GM21381 (cell line): ENCODE measurements around the gene TNIK.

Experiments used
- ATAC-seq: cut with Tn5 transposase; IDR thresholded peaks from one replicate; pipeline ENCODE4 v1.9.1; 2021; ENCODE audit warnings: mild to moderate bottlenecking, moderate library complexity; ENCODE audit not compliant: unreplicated experiment

The TNIK gene

GRCh38 chr3:171366043-171366442, 94.2 kb downstream of the TNIK start:
- ATAC-seq = no peak

DNA sequence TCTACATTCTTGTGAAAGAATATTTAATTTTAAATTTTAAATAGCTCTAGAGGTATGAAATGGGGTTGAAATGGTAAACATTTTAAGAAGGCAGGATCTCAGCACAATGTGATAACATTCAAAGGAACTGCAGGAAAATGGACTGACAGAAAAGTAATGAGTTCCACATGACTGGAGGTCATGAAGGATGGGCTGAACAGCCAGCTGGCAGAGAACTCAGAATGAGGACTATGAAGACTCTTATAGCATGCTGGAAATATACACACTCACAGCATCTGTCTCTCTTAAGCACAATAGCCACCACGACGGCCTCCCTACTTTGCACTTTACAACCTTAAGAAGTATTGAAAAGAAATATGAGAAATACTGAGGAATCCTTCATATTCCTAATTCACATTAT, 94.7 kb downstream of the TNIK start:
- no peak for ATAC-seq

DNA sequence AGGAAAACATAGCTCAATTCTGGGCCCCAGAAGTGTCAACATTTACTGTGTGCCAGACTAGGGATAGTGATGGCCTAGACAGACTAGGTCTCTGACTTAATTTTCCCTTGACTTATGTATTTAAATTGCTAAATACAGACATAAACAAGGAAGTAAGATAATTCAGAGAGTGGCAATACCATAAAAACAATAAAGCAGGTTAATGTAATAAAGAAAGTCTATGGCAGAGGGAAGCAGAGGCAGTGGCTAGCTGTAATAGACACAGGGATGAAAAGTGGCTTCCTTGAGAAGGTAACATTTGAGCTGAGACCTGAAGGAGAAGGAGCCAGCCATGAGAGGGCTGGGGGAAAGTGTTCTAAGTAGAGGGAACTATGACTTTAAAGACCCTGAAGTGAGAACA, 95.7 kb downstream of the TNIK start:
- ATAC-seq = no peak

GRCh38 chr3:171363202-171363601, 97.0 kb downstream of the TNIK start:
- ATAC-seq = no peak

GRCh38 chr3:171362575-171362974, 97.6 kb downstream of the TNIK start:
- no peak for ATAC-seq

DNA sequence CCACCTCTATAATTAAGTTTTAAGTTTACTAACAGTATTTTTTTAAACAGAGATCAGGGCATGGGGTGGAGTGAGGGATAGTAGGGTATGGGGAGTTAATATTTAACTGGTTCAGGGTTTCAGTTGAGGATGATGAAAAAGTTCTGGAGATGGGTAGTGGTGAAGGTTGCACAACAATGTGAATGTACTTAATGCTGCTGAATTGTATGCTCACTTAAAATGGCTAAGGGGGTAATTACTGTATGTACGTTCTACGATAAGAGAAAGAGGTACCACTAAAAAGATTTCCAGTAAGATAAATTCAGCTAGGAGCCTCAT, 101.4 kb downstream of the TNIK start:
- ATAC-seq = no peak

DNA sequence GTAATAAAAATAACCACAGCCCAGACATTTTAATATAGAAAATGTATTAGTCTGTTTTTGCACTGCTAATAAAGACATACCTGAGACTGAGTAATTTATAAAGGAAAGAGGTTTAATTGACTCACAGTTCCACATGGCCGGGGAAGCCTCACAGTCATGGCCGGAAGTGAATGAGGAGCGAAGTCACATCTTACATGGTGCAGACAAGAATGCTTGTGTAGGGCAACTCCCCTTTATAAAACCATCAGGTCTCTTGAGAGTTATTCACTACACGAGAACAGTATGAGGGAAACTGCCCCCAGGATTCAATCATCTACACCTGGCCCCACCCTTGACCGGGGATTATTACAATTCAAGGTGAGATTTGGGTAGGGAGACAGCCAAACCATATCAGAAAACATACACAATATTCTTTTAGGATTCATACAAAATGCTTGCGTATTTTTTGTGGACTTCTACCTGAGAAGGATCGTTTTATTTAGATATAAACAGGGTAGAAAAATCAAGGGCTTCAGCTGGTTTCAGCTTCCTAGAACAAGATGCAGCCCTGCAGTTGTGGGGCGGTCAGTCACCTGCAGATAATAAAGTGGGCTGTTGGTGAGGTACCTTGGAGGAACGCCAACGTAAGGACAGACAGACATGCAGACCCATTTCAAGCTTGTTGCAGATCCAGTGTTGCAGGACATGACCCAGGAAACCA, 101.9 kb downstream of the TNIK start:
- ATAC-seq = no peak

- ATAC-seq = no peak
Measured at GRCh38 chr3:171357721-171358120, 102.5 kb downstream of the TNIK start.

DNA sequence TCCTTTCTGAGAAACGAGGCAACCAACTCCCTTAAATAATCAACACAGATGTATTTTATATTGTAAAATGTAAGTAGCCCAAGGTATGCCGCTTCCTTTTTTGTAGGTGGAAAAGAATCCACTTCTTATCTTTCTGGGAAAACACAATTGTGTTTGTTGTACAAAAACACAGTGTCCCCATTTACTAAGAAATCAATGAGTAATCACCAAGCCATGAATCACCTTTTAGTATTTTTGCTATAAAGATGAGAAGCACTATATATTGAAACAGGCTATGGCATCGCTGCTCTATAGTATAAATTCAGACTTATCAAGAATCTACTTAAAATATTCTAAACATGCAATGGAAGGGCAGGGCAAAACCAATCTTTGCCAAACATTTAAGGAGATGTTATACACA, 104.0 kb downstream of the TNIK start:
- ATAC-seq = no peak

DNA sequence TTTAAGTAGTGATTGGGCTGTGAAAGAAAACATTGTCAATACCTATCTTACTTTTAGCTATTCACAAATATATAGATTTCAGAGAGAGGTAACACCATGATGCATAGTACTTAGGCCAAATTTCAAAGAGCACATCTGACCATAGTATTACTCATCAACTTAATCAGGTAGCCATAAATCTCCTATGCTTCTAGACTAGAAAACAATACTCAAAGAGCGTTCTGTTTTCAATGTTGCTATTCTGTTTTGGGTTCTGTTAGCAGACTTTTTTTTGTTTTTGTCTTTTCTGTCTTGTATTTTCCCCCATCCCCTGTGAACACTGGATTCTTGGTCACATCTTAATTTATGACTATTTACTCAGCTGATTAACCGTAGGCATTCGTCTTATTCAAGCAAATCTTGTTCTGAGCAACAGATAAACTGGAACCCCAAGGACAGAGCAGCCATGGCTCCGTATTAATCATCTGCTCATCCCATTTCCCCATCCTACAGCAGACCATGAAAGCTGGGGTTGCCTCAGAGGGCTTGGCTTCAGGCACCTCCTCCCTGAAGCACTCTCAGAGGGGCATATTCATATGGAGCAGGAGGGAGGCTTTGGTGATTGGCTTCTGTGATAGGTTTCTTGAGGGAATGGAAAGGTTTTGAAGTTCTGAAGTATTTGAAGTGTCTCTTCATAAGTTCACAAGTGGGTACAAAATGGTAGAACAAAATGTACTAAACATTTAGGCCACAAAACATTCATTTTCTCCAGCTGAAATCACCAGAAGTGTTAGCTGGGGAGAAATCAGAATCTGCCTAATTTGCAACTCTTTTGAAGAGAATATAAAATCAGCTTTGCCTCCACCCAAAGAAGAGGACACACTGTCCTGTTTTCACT, 105.3 kb downstream of the TNIK start:
- no peak for ATAC-seq

GRCh38 chr3:171354049-171354705, 106.0 kb downstream of the TNIK start:
- ATAC-seq = no peak

- ATAC-seq = no peak
Measured at GRCh38 chr3:171353423-171353822, 106.8 kb downstream of the TNIK start.

- no peak for ATAC-seq
Measured at GRCh38 chr3:171352387-171352935, 107.7 kb downstream of the TNIK start.

GRCh38 chr3:171351676-171352075, 108.5 kb downstream of the TNIK start:
- no peak for ATAC-seq

GRCh38 chr3:171350364-171350763, 109.8 kb downstream of the TNIK start:
- no peak for ATAC-seq

DNA sequence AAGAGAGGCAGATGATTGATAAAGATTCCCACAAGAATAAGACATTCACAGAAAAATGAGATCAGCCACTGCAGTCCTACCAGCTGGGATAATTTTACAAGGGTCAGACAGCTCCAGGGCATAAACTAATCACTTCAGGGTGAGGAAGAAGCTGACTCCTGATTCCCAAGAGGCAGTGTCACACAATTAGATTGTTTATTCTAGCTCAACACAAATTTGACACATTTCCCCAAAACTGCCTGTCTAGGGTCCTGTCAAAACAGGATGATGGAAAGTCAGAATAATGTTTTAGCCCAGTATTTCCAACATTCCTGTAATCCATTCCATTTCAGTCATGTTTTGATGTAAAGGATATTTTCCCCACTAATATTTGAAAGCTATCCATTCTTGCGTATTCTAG, 110.8 kb downstream of the TNIK start:
- ATAC-seq = no peak

GRCh38 chr3:171348121-171348520, 112.1 kb downstream of the TNIK start:
- ATAC-seq = peak; percentile 10

- ATAC-seq = peak; percentile 57
Measured at GRCh38 chr3:171347301-171348039, 112.7 kb downstream of the TNIK start.

DNA sequence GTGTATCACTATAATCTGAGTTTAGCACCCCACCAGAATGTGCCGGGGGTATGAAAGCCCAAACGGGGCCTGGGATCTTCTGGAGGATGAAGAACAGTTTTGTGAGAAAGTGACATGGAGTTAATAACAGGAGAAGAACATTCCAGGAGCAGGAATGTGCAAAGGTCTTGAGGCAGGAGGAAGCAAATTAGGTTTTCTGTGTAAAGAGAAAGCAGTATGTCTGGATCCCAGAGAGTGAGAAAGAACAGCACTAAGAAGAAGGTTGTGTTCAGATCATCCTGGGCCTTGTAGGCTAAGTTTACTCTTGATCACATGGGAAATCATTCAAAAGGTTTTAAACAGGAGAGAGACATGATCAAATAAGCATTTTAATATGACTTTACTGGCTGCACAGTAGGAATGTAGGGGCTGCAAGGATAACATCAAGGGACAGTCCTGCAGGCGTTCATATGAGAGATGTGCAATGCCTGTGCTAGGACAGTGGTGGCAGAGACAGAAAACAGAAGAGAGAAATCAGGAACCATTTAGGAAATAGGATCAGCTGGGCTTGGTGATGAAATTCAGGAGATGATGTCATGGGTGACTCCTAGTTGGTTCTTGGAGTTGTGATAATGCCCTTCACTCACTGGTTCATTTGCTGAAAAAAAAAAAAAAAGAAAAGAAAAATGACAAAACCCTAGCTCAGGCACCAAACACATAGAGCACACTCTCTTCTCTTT, 113.5 kb downstream of the TNIK start:
- ATAC-seq = no peak

- ATAC-seq = no peak
Measured at GRCh38 chr3:171346019-171346418, 114.2 kb downstream of the TNIK start.
